Measurements from ENCODE around the gene APCDD1.

APCDD1 gene

DNA sequence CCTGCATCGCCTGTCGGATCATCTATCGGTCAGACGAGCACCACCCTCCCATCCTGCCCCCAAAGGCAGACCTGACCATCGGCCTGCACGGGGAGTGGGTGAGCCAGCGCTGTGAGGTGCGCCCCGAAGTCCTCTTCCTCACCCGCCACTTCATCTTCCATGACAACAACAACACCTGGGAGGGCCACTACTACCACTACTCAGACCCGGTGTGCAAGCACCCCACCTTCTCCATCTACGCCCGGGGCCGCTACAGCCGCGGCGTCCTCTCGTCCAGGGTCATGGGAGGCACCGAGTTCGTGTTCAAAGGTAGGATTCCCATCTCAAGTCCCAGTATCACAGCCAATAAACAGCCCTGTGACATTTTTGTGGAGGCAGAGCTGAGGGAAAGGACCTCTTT, 31.0 kb downstream of the APCDD1 start:
- H3K4me3 ChIP-seq (ENCODE audit: low read depth, low read length) = no peak overlapping the region
- TF ChIP-seq, protein P1, sequence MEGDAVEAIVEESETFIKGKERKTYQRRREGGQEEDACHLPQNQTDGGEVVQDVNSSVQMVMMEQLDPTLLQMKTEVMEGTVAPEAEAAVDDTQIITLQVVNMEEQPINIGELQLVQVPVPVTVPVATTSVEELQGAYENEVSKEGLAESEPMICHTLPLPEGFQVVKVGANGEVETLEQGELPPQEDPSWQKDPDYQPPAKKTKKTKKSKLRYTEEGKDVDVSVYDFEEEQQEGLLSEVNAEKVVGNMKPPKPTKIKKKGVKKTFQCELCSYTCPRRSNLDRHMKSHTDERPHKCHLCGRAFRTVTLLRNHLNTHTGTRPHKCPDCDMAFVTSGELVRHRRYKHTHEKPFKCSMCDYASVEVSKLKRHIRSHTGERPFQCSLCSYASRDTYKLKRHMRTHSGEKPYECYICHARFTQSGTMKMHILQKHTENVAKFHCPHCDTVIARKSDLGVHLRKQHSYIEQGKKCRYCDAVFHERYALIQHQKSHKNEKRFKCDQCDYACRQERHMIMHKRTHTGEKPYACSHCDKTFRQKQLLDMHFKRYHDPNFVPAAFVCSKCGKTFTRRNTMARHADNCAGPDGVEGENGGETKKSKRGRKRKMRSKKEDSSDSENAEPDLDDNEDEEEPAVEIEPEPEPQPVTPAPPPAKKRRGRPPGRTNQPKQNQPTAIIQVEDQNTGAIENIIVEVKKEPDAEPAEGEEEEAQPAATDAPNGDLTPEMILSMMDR (IDR thresholded peaks at IDR 0.05; ENCODE audit: borderline replicate concordance, insufficient read depth, low read depth, low read length) = no peak

DNA sequence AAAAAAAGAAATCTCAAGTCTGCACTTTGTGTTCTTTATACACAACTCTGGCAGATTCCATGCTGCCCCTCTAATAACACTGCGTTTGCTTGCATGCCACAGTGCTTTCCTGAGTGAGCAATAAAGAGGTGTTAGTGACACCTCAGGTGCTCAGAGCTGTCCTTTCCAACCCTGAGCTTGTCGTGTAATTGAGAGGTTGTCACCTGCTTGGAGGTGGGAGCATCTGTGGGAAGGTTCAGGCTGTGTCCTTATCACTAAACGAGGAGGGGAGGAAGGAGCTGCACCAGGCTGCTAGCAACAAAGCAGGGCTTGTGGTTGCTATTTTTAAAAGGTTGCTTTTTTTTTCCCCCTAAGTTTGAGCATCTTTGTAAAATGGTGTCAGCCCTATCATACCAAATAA, 31.9 kb downstream of the APCDD1 start:
- TF ChIP-seq, protein P1 (IDR thresholded peaks at IDR 0.05; ENCODE audit: borderline replicate concordance, insufficient read depth, low read depth, low read length) = no peak
- H3K4me3 ChIP-seq (ENCODE audit: low read depth, low read length) = no peak overlapping the region

DNA sequence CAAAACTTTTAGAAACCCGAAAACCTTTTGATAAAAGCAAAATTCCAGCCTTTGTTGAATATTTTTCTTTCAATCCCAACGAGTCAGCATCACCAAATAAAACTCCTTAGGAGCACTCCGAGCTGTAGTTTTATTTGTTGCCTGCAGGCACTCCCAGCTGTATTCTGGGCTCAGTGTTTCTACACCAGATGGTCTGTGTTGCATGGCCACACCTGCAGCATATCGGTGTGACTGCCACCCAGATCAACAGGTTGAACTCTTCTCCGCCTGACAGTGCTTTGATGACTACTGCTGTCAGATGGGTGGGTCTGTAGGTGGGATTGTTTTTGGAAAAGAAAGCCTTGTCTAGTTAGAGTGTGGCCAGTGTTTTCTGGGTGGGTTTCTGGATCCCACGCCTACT, 32.7 kb downstream of the APCDD1 start:
- H3K4me3 ChIP-seq (ENCODE audit: low read depth, low read length) = no peak overlapping the region
- TF ChIP-seq, protein P1 (IDR thresholded peaks at IDR 0.05; ENCODE audit: borderline replicate concordance, insufficient read depth, low read depth, low read length) = no peak

DNA sequence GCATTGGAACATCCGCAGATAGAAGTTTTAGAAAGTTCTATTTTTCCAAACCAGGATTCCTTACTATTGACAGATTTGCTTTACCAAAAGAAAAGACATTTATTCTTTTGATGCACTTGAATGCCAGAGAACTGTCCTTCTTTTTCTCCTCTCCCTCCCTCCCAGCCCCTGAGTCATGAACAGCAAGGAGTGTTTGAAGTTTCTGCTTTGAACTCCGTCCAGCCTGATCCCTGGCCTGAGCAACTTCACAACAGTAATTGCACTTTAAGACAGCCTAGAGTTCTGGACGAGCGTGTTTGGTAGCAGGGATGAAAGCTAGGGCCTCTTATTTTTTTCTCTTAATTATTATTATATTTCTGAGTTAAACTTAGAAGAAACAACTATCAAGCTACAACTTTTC, 33.6 kb downstream of the APCDD1 start:
- TF ChIP-seq, protein P1 (IDR thresholded peaks at IDR 0.05; ENCODE audit: borderline replicate concordance, insufficient read depth, low read depth, low read length) = no peak

DNA sequence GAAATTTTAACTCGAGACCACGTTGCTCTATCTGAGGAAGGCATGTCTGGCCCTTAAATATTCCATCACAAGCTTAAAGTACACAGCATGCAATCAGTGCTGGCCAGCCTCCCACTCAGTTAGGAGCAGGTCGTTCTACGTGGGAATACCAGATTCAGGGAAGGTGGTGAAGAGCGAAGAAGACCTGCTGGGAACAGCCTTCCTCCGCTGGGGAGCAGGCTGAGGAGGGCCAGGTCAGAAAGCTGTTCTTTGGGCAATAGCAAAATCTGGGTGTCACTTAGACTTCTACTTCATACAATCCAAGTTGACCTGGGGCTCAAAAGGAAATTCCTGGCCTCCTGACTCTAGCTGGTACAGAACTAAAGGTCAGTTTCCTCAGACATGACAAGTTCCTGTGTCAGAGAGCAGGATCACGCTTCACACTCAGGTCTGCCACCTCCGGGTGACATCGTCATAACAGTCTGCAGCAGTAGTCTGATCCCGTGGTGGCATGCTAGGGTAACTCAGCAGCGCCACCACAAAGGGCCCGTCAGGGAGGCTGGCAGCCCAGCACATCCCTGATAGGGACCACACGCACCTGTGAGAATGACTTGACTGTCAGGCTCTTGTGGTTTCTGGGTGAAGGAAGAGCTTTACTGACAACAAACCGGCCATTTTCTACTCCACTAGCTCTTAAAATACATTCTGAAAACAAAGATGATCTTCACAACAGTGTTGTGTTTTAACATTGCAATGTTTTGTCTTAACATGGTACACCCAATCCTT, 36.1 kb downstream of the APCDD1 start:
- H3K4me3 ChIP-seq (ENCODE audit: low read depth, low read length) = no peak overlapping the region
- TF ChIP-seq, protein P1 (IDR thresholded peaks at IDR 0.05; ENCODE audit: borderline replicate concordance, insufficient read depth, low read depth, low read length) = peak; percentile 69

More for the DNA sequence above, 33.6 kb downstream of the APCDD1 start:
- no peak overlapping the region for H3K4me3 ChIP-seq (ENCODE audit: low read depth, low read length)

DNA sequence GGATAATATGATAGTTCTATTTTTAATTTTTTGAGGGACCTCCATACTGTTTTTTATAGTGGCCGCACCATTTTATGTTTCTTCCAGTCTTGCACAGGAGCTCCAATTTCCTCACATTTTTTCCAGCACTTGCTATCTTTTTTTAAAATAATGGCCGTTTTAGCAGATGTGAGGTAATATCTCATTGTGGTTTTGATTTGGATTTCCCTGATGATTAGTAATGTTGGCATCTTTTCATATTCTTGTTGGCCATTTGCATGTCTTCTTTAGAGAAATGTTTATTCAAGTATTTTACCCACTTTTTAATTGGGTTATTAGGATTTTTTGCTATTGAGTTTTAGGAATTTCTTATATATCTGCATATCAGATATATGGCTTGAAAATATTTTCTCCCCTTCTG, 41.5 kb downstream of the APCDD1 start:
- H3K4me3 ChIP-seq (ENCODE audit: low read depth, low read length) = no peak overlapping the region
- TF ChIP-seq, protein P1 (IDR thresholded peaks at IDR 0.05; ENCODE audit: borderline replicate concordance, insufficient read depth, low read depth, low read length) = no peak

DNA sequence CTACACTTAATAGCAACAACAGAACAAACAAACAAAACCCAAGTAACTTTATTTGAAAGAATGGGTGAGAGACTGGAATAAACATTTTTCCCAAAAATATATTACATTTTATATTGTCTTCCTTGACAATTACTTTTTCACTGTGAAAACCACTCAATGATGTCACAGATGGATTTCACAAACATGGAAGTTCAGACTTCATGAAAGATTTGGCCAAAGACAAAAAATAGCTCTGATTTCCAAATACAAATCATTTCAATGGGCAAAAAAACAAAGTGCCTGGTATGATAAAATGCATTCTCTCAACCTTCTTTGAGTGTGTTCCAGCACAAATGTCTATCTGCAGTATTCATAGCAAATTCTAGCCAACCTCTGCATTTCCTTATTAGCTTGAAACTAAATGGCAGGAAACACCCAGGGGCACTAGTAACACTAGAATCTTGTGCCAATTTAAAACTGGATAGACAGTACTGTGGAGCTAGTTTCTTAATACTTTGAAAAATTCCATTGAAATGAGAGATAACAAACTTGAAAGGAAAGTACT, 42.8 kb downstream of the APCDD1 start:
- TF ChIP-seq, protein P1 (IDR thresholded peaks at IDR 0.05; ENCODE audit: borderline replicate concordance, insufficient read depth, low read depth, low read length) = no peak
- H3K4me3 ChIP-seq (ENCODE audit: low read depth, low read length) = no peak overlapping the region
